CD4-positive, alpha-beta T cell (primary cell): Measurements from ENCODE around the gene PTPRM. TPM values are rescaled to one million over a fixed set of nuclear protein-coding genes. Genes with fewer than 3 reads are reported as not detected.

Source experiments
- ATAC-seq: fragments of 200-7000 bp; cut with Tn5 transposase; one replicate; pipeline ENCODE4 v1.10.0; 2022; ENCODE audit warnings: mild to moderate bottlenecking; ENCODE audit not compliant: poor library complexity
- CTCF ChIA-PET: fragments of 350-600 bp; sonication (Branson Sonifier 250); formaldehyde crosslinking; loops from one replicate; lab custom pipeline; 2021; ENCODE audit warnings: antibody characterized with exemption, inconsistent platforms; lab: Charles Lee
- POLR2A ChIA-PET: fragments of 350-600 bp; sonication (Branson Sonifier 250); formaldehyde crosslinking; loops from one replicate; lab custom pipeline; 2021; ENCODE audit warnings: antibody characterized with exemption, inconsistent platforms; lab: Charles Lee
- DNase-seq, 14 experiments: peaks; one replicate each; pipeline ENCODE4 v3.0.0-alpha.2; 2013 to 2020; ENCODE audit warnings: mixed read lengths in 2 of 14
- H3K27ac ChIP-seq, 2 donors: one replicate each; pipeline versions ENCODE4 v1.5.1 to v1.7.0; 2013; ENCODE audit warnings: low read length in 2 of 2, low read depth in 1 of 2, mild to moderate bottlenecking in 1 of 2
- H3K27me3 ChIP-seq, 2 experiments: 1 replicate in 1 of 2; 2 replicates in 1 of 2; pipeline versions ENCODE4 v1.6.1 to v1.7.0; 2013; ENCODE audit warnings: low read length in 2 of 2, control low read depth in 1 of 2, mild to moderate bottlenecking in 1 of 2, moderate library complexity in 1 of 2; ENCODE audit not compliant: insufficient read depth in 2 of 2, control insufficient read depth in 1 of 2
- H3K36me3 ChIP-seq: one replicate; pipeline ENCODE4 v1.6.1; 2013; ENCODE audit warnings: low read length, control low read depth; ENCODE audit not compliant: insufficient read depth
- H3K4me1 ChIP-seq: one replicate; pipeline ENCODE4 v1.6.1; 2013; ENCODE audit warnings: low read length, control low read depth; ENCODE audit not compliant: insufficient read depth
- H3K4me3 ChIP-seq: one replicate; pipeline ENCODE4 v1.5.1; 2013; ENCODE audit warnings: mild to moderate bottlenecking, low read length, moderate library complexity
- H3K9me3 ChIP-seq, 2 experiments: 1 replicate in 1 of 2; 2 replicates in 1 of 2; pipeline versions ENCODE4 v1.6.1 to v1.7.0; 2013; ENCODE audit warnings: low read length in 2 of 2, mild to moderate bottlenecking in 2 of 2, control low read depth in 1 of 2, moderate library complexity in 1 of 2; ENCODE audit not compliant: control insufficient read depth in 1 of 2, insufficient read depth in 1 of 2
- H3K27ac Mint-ChIP-seq: one replicate; pipeline ENCODE4 v1.8.0; 2020; ENCODE audit warnings: mixed read lengths
- H3K27me3 Mint-ChIP-seq: one replicate; pipeline ENCODE4 v1.8.0; 2021; ENCODE audit warnings: mixed read lengths
- H3K36me3 Mint-ChIP-seq: one replicate; pipeline ENCODE4 v1.8.0; 2021; ENCODE audit warnings: low read depth, mixed read lengths
- H3K4me1 Mint-ChIP-seq: one replicate; pipeline ENCODE4 v1.8.0; 2021; ENCODE audit warnings: low read depth, mixed read lengths
- H3K4me3 Mint-ChIP-seq: one replicate; pipeline ENCODE4 v1.8.0; 2020; ENCODE audit warnings: mild to moderate bottlenecking, mixed read lengths
- H3K9me3 Mint-ChIP-seq: one replicate; pipeline ENCODE4 v1.8.0; 2020; ENCODE audit warnings: mixed read lengths
- CTCF ChIP-seq: fragments of 200-600 bp; IDR thresholded peaks from one replicate; pipeline ENCODE4 v1.8.0; 2022; ENCODE audit warnings: antibody characterized with exemption, mild to moderate bottlenecking
- intact Hi-C, 2 experiments: fragments of 100-400 bp; cut with DNase I in 1 of 2; cut with micrococcal nuclease in 1 of 2; formaldehyde crosslinking; loops; one replicate each; pipeline versions ENCODE4 v1.15.1 to v1.9.0; 2023 to 2025; cut with DNase I, micrococcal nuclease
- total RNA-seq, 174 experiments: library from RNA in 2 of 174; stranded (reverse) in 2 of 174; gene quantifications; one replicate each; pipeline ENCODE4 v1.2.3 and lab custom pipeline; 2021 to 2026

Gene PTPRM
- total RNA-seq, 2 experiments from 2014 or later, result 21.7 to 21.9 TPM

- H3K36me3 ChIP-seq, result no peaks in the 10 kb centered on the region
- Mint-ChIP-seq H3K27ac (no peak overlapping the region), H3K9me3 (peaks cover 2% of the 10 kb centered on the region), H3K4me1 (no peaks in the 10 kb centered on the region), H3K36me3 (no peaks in the 10 kb centered on the region), H3K4me3 (no peak overlapping the region), H3K27me3 (no peaks in the 10 kb centered on the region)
- no peaks in the 10 kb centered on the region for H3K4me1 ChIP-seq
- no peak overlapping the region for H3K4me3 ChIP-seq
- no peaks in the 10 kb centered on the region for H3K27me3 ChIP-seq
- no peak for DNase-seq
- TF ChIP-seq CTCF, result no peak
- no peak overlapping the region for H3K27ac ChIP-seq
- ChIA-PET CTCF (no interaction called here), POLR2A (no interaction called here)
- no peak for ATAC-seq
- no peaks in the 10 kb centered on the region for H3K9me3 ChIP-seq
- intact Hi-C loops, result no loop called here
Measured at GRCh38 chr18:8279346-8279745, 712.2 kb downstream of the PTPRM start.

GRCh38 chr18:8279781-8280330, 712.7 kb downstream of the PTPRM start:
- H3K27me3 ChIP-seq, result no peaks in the 10 kb centered on the region
- POLR2A ChIA-PET, result no interaction called here
- intact Hi-C loops, result no loop called here
- no peak overlapping the region for H3K4me3 Mint-ChIP-seq
- no peak for TF ChIP-seq CTCF
- no peaks in the 10 kb centered on the region for H3K27me3 Mint-ChIP-seq
- no peaks in the 10 kb centered on the region for H3K4me1 Mint-ChIP-seq
- no peak for DNase-seq
- H3K36me3 ChIP-seq, result no peaks in the 10 kb centered on the region
- H3K4me3 ChIP-seq, result no peak overlapping the region
- no peak overlapping the region for H3K27ac Mint-ChIP-seq
- H3K36me3 Mint-ChIP-seq, result no peaks in the 10 kb centered on the region
- H3K9me3 ChIP-seq, result no peaks in the 10 kb centered on the region
- CTCF ChIA-PET, result no interaction called here
- ATAC-seq, result no peak
- no peaks in the 10 kb centered on the region for H3K4me1 ChIP-seq
- peaks cover 2% of the 10 kb centered on the region for H3K9me3 Mint-ChIP-seq
- no peak overlapping the region for H3K27ac ChIP-seq

GRCh38 chr18:8283891-8284585, 716.9 kb downstream of the PTPRM start:
- Histone ChIP-seq H3K4me1 (no peaks in the 10 kb centered on the region), H3K27ac (no peak overlapping the region), H3K27me3 (no peaks in the 10 kb centered on the region), H3K4me3 (no peak overlapping the region), H3K36me3 (no peaks in the 10 kb centered on the region), H3K9me3 (peaks cover 0 to 4% of the 10 kb centered on the region in 2 experiments)
- ChIA-PET CTCF (no interaction called here), POLR2A (no interaction called here)
- intact Hi-C loops, result no loop called here
- Mint-ChIP-seq H3K27me3 (no peaks in the 10 kb centered on the region), H3K4me1 (no peaks in the 10 kb centered on the region), H3K9me3 (peaks cover 2% of the 10 kb centered on the region), H3K36me3 (no peaks in the 10 kb centered on the region), H3K4me3 (no peak overlapping the region), H3K27ac (no peak overlapping the region)
- no peak for ATAC-seq
- no peak for DNase-seq
- TF ChIP-seq CTCF, result no peak
